CD4-positive, alpha-beta T cell treated with Interleukin-6 at 100 ng/mL for 8 hours (primary cell): ENCODE results near the gene DCDC2.
"Not testable (repeated sequence)": the region's sequence is repeated elsewhere in the genome, so short reads cannot be mapped to it uniquely, and the experiment has no call there.

Experiments
- DNase-seq: peaks from one replicate; pipeline ENCODE4 v3.0.0-alpha.2; 2020; ENCODE audit warnings: mixed read lengths, low spot score

Gene DCDC2

GRCh38 chr6:24324617-24325016 lies 33.2 kb downstream of the DCDC2 start:
- no peak for DNase-seq

DNA sequence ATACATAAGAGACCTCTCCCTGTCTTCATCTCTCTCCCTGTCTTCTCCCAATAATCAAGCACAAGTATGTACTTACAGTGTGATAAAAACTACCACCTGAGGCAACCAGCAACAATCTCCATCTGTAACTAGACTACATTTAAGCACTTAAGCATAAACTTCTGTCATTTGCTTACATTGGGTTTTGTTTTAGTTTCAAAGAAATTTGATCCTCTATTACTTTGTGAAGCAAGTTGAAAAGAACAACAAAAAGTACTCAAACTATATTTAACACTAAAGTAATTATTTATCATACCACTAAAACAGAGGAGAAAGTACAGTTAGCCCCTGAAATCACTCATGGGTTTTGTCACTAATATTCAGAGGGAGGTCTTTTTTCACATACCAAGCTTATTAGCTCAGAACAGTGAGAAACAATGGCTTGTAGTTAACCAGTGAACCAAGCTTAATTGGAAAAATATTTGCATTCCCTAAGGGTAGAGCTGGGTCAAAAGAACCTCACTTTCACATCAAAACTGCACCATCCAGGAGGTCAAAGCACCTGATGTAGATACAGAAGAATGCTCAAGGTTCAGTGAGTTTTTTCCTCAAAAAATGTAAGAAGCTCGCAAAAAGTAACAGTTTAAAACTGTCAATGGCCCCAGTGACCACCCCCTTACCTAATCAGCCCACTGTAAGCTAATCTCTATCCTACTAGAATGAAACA lies 34.1 kb downstream of the DCDC2 start:
- DNase-seq: no peak

GRCh38 chr6:24322924-24323323 lies 34.9 kb downstream of the DCDC2 start:
- DNase-seq: no peak

DNA sequence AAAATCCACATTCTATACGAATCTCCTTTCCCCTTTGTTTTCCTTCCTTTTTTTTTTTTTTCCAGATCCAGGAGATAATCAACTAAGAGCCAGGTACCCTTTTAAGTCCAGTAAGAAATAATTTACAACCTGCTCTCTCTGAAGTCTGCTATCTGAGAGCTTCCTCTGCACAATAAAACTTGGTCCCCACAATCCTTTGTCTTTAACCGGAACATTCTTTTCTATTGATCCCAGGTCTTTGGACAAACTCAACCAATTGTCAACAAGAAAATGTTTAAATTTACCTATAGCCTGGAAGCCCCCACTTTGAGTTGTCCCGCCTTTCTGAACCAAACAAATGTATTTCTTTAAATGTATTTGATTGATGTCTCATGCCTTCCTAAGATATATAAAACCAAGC lies 35.4 kb downstream of the DCDC2 start:
- not testable (repeated sequence) for DNase-seq

DNA sequence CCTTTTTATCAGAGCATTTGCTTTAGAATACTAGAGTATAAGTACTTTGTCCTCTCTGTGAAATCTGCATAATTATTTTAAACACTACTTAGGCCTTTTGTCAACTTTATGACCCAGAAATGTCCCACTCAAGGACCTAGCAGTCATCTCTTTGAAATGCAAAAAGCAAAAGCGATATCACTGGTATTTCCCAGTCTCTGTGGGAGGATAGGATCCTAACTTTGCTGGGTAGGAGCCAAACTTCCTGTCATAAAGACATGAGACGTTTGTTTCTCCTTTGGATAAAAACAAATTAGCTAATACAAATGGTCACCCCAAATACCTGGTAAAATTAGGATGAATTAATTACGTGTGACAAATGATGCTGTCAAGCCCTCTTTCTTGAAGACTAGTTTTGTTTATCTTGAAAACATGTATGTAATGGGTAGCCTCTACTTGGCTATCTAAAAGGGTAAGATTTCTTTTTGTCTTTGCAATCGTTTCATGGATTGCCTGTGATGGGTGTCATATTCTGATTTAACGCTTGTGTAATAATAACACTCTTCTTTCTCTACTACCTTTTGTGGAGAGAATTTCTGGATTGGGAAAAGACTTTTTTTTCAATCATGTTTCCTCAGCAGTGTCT lies 36.2 kb downstream of the DCDC2 start:
- DNase-seq: no peak

GRCh38 chr6:24313251-24314141 lies 44.4 kb downstream of the DCDC2 start:
- no peak for DNase-seq

DNA sequence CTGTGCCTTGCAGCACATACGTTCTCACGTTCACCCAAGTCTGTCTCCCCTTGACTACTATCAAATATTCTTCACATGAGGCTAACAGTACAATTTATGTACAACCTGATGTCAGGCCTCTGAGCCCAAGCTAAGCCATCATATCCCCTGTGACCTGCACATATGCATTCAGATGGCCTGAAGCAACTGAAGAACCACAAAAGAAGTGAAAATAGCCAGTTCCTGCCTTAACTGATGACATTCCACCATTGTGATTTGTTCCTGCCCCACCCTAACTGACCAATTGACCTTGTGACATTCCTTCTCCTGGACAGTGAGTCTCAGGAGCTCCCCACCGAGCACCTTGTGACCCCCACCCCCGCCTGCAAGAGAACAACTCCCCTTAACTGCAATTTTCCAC lies 46.1 kb downstream of the DCDC2 start:
- DNase-seq: not testable (repeated sequence)

- DNase-seq: no peak
Observed at GRCh38 chr6:24307881-24308280, 50.0 kb downstream of the DCDC2 start.

DNA sequence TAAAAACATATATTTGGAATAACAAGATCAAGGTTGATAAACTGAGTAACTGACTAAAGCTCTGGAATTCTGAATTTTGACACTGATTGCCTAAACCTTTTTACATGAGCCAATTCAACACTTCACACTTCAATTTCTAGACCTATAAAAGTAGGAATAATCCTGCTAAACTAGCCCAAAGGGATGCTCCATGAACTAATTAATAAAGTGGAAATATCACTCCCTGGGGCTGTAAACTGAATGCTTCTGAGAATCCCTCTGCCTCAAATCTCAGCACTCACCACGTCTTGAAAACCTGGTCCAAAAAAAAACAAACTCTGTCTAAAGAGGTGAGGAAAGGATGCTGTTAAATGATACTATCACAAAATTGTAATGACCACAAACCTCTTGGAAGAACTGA lies 50.9 kb downstream of the DCDC2 start:
- no peak for DNase-seq

- DNase-seq: no peak
Observed at GRCh38 chr6:24306038-24306437, 51.8 kb downstream of the DCDC2 start.

GRCh38 chr6:24296944-24297343 lies 60.9 kb downstream of the DCDC2 start:
- no peak for DNase-seq

GRCh38 chr6:24293852-24294251 lies 64.0 kb downstream of the DCDC2 start:
- not testable (repeated sequence) for DNase-seq

DNA sequence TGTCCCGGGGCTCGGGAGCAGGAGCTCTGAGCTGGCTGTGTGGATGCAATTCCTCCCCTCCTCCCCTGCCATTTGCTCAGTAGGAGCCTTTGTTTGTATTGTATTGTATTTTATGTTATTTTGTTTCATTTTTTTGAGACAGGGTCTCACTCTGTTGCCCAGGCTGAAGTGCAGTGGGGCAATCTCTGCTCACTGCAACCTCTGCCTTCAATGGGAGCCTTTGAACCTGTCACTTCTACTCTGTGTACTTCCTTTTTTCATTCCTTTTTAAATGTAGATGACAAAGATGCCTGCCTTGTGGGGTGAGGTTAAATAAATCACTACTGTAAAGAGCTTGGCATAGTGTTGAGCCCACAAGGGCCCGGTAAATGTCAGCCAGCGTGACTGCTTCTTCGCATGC lies 70.6 kb downstream of the DCDC2 start:
- DNase-seq: no peak

GRCh38 chr6:24284006-24284405 lies 73.9 kb downstream of the DCDC2 start:
- DNase-seq: no peak

DNA sequence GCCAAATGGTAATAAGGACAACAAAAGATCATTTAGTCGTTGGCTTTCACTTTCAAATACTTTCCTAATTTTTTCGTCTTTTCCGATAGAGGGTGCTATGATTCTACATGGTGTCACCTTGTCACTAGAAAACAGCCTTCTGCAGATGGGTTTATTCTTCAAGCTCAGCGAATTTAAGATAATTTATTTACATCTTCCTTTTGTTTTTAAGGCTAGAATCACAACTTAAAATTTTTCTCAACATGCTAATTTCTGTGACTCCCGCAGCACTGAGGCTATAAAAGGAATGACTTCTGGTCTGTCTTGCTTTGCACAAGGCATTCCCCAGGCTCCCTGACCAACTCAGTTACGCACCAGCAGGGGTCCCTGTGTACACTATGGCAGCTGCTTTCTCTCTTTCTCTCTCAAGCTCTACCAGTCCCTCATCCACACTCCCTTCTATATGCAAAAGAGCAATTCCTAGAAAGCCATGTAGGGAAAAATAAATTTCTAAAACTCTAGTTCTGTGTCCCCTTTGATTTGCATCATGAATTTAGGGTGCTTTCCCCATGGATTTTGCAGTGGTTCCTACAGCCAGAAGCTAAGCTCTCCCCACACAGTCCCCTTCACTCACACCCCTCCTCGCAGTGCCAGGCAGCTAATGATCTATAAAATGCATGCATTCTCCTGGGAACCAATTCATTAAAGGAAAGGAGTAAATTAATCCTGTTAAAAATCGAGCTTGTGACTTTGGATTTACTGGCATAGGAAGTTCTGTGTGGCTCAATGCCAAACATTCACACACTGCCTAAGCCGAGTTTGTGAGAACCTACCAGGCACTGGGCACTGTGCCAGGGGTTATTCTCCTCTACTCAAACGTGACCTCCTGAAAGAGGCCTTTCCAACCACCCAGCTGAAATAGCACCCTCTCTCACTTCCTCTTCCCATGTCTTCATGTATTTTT lies 74.5 kb downstream of the DCDC2 start:
- peak; percentile 8 for DNase-seq

- no peak for DNase-seq
Observed at GRCh38 chr6:24274441-24275083, 83.3 kb downstream of the DCDC2 start.

- no peak for DNase-seq
Observed at GRCh38 chr6:24273096-24273870, 84.6 kb downstream of the DCDC2 start.

- DNase-seq: no peak
Observed at GRCh38 chr6:24272553-24272952, 85.3 kb downstream of the DCDC2 start.

- no peak for DNase-seq
Observed at GRCh38 chr6:24272148-24272547, 85.7 kb downstream of the DCDC2 start.

- DNase-seq: no peak
Observed at GRCh38 chr6:24270011-24270410, 87.8 kb downstream of the DCDC2 start.
